HG03571 (cell line): ENCODE data around the gene GORASP2.
"Not testable (repeated sequence)": the region's sequence is repeated elsewhere in the genome, so short reads cannot be mapped to it uniquely, and the experiment has no call there.

Source experiments
- ATAC-seq: cut with Tn5 transposase; IDR thresholded peaks from one replicate; pipeline ENCODE4 v1.9.1; 2021; ENCODE audit not compliant: unreplicated experiment

The GORASP2 gene

GRCh38 chr2:170928824-170929685, at the start of gene GORASP2:
Gene GORASP2 (plus strand): TSS chr2:170929253. CDS start chr2:170929341, 88 bp downstream.
- peak; percentile 88 for ATAC-seq

GRCh38 chr2:170881840-170882239, 47.2 kb upstream of the GORASP2 start:
- no peak for ATAC-seq

- ATAC-seq, result no peak
These were observed 46.3 kb upstream of the GORASP2 start for GRCh38 chr2:170882758-170883157.

GRCh38 chr2:170883683-170884082, 45.4 kb upstream of the GORASP2 start:
- ATAC-seq, result no peak

GRCh38 chr2:170885130-170885791, 43.8 kb upstream of the GORASP2 start:
- no peak for ATAC-seq

- ATAC-seq, result no peak
These were observed 42.7 kb upstream of the GORASP2 start for GRCh38 chr2:170886386-170886785.

- ATAC-seq, result no peak
These were observed 41.6 kb upstream of the GORASP2 start for GRCh38 chr2:170887496-170887895.

GRCh38 chr2:170887896-170888295, 41.2 kb upstream of the GORASP2 start:
- no peak for ATAC-seq

GRCh38 chr2:170891893-170892292, 37.2 kb upstream of the GORASP2 start:
- no peak for ATAC-seq

GRCh38 chr2:170892391-170892951, 36.6 kb upstream of the GORASP2 start:
- ATAC-seq, result no peak

- no peak for ATAC-seq
These were observed 33.9 kb upstream of the GORASP2 start for GRCh38 chr2:170895023-170895757.

- ATAC-seq, result no peak
These were observed 32.4 kb upstream of the GORASP2 start for GRCh38 chr2:170896622-170897021.

GRCh38 chr2:170897108-170897507, 31.9 kb upstream of the GORASP2 start:
- ATAC-seq, result no peak

GRCh38 chr2:170905864-170906263, 23.2 kb upstream of the GORASP2 start:
- ATAC-seq, result no peak

GRCh38 chr2:170911314-170911889, 17.7 kb upstream of the GORASP2 start:
- ATAC-seq, result no peak

- not testable (repeated sequence) for ATAC-seq
These were observed 13.9 kb upstream of the GORASP2 start for GRCh38 chr2:170914994-170915666.

- ATAC-seq, result no peak
These were observed 11.7 kb upstream of the GORASP2 start for GRCh38 chr2:170917219-170917913.

GRCh38 chr2:170917957-170918356, 11.1 kb upstream of the GORASP2 start:
- no peak for ATAC-seq

- ATAC-seq, result not testable (repeated sequence)
These were observed 7.2 kb upstream of the GORASP2 start for GRCh38 chr2:170921873-170922272.
